AG09309 (cell line): ENCODE results near the gene DDX25.

Experiments
- DNase-seq: peaks from one replicate; pipeline ENCODE4 v3.0.0-alpha.2; 2010; ENCODE audit warnings: low read depth
- H3K4me3 ChIP-seq: 2 replicates; pipeline ENCODE4 v1.5.1; 2011; ENCODE audit warnings: mild to moderate bottlenecking, low read depth, low read length, moderate library complexity; ENCODE audit not compliant: control insufficient read depth
- CTCF ChIP-seq: IDR thresholded peaks from 2 replicates; pipeline ENCODE4 v1.5.1; 2011; ENCODE audit warnings: mild to moderate bottlenecking, low read depth, low read length, inconsistent platforms; ENCODE audit not compliant: insufficient read depth, control insufficient read depth; ENCODE audit errors: missing control alignments

DDX25 gene

DNA sequence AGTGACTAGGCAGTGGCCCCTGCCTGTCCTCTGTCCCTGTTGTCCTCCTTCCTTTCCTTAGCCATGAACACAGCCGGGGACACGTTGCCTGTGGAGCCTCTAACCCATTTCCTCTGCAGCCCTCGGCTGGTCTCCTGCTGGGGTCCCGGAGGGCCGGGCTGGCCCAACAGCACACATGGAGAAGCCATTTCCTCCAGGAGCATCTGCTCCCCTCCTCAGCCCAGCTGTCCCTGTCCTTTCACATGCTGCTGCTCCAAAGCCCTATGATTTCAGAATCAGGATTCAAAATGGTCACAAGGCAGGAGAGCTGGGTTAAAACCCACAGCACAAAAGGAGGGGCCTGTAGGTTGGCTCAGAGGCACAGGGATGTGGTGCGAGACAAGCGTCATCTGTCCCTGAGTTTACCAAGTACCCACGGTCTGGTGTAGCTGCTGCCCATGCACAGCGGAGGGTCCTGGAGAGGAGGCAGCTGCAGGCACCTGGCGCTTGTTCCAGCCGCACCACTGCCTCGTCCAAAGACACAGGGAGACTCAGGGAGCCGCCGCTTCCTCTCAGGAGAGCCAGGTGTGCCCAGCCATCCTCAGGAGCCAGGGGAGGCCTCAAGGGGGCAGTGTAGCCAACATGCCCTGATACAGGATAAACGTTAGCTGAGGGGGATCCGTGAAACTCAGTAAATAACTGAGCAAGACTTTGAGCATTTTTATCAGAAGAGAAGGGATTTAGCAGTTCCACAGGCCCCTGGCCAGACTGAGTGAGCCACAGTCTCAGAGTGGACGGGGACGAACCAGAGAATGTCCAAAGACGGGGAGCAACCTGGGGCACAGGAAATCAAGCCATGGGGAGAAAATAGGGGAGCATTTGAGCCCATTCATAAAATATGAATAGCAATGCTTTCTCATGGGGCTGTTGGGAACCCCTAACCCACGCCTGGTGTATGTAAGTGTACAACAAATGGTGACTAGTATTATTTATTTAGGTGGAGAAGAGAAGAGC is 37.6 kb downstream of the DDX25 start:
- TF ChIP-seq CTCF: peak; percentile 72
- DNase-seq: no peak
- no peak overlapping the region for H3K4me3 ChIP-seq

DNA sequence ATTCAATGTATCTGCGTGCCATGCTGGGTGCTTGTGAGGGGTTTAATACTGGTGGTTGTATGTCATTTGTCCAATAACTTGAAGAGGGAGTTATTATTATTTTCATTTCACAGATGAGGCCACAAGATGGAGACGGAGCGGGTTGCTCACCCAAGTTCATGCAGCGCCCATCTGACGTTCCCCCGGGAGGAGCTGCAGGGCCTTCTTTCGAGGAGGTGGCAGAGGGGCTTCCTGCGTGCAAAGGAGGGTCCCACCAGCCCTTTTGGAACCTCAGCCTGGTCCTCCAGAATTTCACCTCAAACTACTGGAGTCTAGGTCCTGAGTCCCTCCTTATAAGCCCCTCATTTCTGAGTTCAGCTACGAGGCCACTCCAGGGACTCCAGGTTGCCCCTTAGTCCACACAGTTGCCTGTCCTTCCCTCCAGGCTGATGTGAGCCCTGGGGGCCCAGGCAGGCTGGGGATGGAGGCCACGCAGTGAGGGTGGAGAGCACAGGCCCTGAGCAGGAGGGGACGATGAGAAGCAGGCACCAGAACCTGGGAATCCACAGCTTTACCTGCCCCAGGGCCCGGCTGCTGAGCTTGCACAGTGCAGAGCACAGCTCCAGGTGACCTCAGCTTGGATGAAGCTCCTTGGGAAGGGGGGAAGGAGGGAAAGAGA is 38.6 kb downstream of the DDX25 start:
- no peak for DNase-seq
- no peak for TF ChIP-seq CTCF
- H3K4me3 ChIP-seq: no peak overlapping the region

GRCh38 chr11:125943661-125944349 is 39.5 kb downstream of the DDX25 start:
- DNase-seq: no peak

GRCh38 chr11:125944350-125945010 is 40.2 kb downstream of the DDX25 start:
- no peak for TF ChIP-seq CTCF
- DNase-seq: no peak
- H3K4me3 ChIP-seq: no peak overlapping the region

More at GRCh38 chr11:125943661-125944349, 39.5 kb downstream of the DDX25 start:
- no peak for TF ChIP-seq CTCF
- H3K4me3 ChIP-seq: no peak overlapping the region

DNA sequence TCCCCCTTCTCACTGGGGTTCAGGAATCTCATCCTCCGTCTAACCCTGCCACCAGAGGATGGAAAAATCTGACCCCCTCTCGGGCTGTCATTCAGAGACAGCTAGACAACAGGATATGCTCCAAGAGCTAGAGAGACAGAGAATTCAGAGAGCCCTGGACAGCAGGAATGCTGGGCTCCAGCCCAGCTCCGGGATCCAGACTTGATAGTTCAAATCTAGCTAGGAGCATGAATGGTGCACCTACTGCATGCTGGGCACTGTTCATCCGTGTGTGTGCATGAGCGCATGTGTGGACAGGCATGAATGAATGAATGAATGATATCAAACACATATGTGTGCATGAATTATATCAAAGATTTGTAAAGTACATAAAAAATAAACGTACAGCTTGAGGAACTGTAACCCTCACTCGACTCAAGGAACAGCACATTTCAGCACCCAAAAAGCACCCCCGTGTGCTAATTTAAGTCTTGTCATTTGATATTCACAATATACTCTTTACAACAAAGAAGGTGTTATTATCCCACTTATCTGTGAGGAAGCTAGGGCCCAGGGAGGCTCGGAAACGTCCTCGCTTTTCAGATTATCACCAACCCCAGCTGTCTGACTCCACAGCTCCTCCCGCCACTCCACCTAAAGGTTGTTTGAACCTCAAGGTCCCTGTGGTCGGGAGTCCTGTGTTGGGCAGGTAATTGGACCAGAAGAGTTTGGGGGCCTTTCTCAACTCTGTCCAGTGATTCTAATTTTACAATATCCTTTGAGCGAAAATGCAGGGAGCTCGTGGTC is 40.9 kb downstream of the DDX25 start:
- DNase-seq: no peak
- no peak overlapping the region for H3K4me3 ChIP-seq
- TF ChIP-seq CTCF: no peak
